Occipital lobe (tissue), 3 donors: ENCODE data around the gene SPDYE3. TPM values are rescaled to one million over a fixed set of nuclear protein-coding genes. Genes with fewer than 3 reads are reported as not detected.

Experiments used
- DNase-seq: peaks from one replicate; lab custom pipeline; 2025; lab: John Stamatoyannopoulos, UW
- small RNA-seq: library from RNA; depleted of rRNA; stranded (forward); fragments of <200 nt; gene quantifications from one replicate; pipeline ENCODE3, GENCODE V24; 2014
- total RNA-seq: library from RNA; depleted of rRNA; stranded (reverse); fragments of >200 nt; gene quantifications from one replicate; pipeline ENCODE4 v1.2.3, GENCODE V29; 2014

Gene SPDYE3
- total RNA-seq, 1 donor from 2014 or later, result not detected

DNA sequence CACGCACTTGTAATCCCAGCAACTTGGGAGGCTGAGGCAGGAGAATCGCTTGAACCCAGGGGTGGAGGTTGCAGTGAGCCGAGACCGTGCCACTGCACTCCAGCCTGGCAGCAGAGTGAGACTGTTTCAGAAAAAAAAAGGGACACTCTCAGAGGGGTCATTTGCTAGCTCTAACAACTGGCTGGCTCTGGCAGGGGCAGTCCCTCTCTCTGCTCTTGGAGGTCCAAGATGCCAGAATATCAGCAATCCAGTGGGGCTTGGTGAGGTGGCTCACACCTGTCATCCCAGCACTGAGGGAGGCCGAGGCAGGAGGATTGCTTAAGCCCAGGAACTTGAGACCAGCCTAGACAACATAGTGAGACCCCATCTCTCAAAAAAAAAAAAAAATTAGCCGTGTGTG is 63.2 kb downstream of the SPDYE3 start:
- DNase-seq, result no peak

DNA sequence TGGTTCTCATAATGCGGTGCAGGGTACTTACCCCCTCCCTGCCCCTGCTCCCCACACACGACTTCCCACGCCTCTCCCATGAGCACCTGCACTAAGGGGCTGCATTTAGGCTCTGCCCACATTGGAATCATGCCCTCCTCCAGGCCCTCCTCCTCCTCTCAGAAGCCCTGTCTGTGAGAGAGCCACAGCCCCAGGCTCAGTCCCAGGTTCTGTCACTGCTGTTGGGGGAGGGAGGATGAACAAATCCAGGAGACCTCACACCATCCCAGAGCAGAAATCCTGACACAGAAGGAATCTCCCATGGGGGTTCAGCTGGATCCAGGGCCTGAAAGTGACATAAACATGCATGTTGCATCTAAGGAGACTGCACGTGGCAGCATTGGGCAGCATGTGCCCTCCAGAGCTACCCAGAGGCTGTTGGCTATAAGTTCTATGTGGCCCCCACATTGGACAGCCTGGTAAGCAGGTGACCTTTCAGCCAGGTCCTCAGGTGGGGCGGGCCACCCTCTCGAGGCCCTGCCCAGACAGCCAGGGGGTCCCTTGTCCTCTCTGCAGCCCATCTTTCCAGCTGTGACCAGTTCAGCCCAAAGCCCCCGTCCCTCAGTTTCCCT is 64.2 kb downstream of the SPDYE3 start:
- no peak for DNase-seq

Small RNAs within 50 kb of the gene (small RNA-seq; reads per million reads assigned to genes)
- not detected for gene RF00019

Other genes starting within 250 kb of the SPDYE3 start
- gene ZNF3, start 226.0 kb upstream of the SPDYE3 start, total RNA-seq, result 45.2 TPM
- gene COPS6, start 218.7 kb upstream of the SPDYE3 start, total RNA-seq, result 25.9 TPM
- gene MCM7, start 206.3 kb upstream of the SPDYE3 start, total RNA-seq, result 44.8 TPM
- 27.1 TPM for gene AP4M1, start 206.1 kb upstream of the SPDYE3 start, total RNA-seq
- 17.8 TPM for gene TAF6, start 188.3 kb upstream of the SPDYE3 start, total RNA-seq
- 19.2 TPM for gene CNPY4, start 188.1 kb upstream of the SPDYE3 start, total RNA-seq
- 6.4 TPM for gene MBLAC1, start 180.7 kb upstream of the SPDYE3 start, total RNA-seq
- gene LAMTOR4, start 158.8 kb upstream of the SPDYE3 start, total RNA-seq, result 22.6 TPM
- gene TRAPPC14, start 149.0 kb upstream of the SPDYE3 start, total RNA-seq, result 8.0 TPM
- gene GAL3ST4, start 139.1 kb upstream of the SPDYE3 start, total RNA-seq, result 2.3 TPM
- gene GPC2, start 130.3 kb upstream of the SPDYE3 start, total RNA-seq, result 71.9 TPM
- gene STAG3, start 129.8 kb upstream of the SPDYE3 start, total RNA-seq, result 0.78 TPM
- gene PVRIG, start 87.8 kb upstream of the SPDYE3 start, total RNA-seq, result not detected
- gene PILRB, start 50.4 kb downstream of the SPDYE3 start, total RNA-seq, result 9.5 TPM
- gene PILRA, start 65.8 kb downstream of the SPDYE3 start, total RNA-seq, result 1.1 TPM
- gene ZCWPW1, start 121.0 kb downstream of the SPDYE3 start, total RNA-seq, result 4.2 TPM
- 25.3 TPM for gene MEPCE, start 122.1 kb downstream of the SPDYE3 start, total RNA-seq
- gene PPP1R35, start 128.8 kb downstream of the SPDYE3 start, total RNA-seq, result 5.1 TPM
- gene SPACDR, start 156.6 kb downstream of the SPDYE3 start, total RNA-seq, result not detected
- 9.7 TPM for gene TSC22D4, start 171.5 kb downstream of the SPDYE3 start, total RNA-seq
- 47.9 TPM for gene NYAP1, start 176.2 kb downstream of the SPDYE3 start, total RNA-seq
- 2.0 TPM for gene AGFG2, start 231.5 kb downstream of the SPDYE3 start, total RNA-seq